ENCODE measurements around the gene CYB561D2. TPM values are rescaled to one million over a fixed set of nuclear protein-coding genes. Genes with fewer than 3 reads are reported as not detected.

CYB561D2 gene
- total and polyA plus RNA-seq, 9 of the 15 experiments (the other 6 are each of a cell fraction or from before 2014, with no cell fraction given): 4.2 to 16.6 (median 9.4) TPM

DNA sequence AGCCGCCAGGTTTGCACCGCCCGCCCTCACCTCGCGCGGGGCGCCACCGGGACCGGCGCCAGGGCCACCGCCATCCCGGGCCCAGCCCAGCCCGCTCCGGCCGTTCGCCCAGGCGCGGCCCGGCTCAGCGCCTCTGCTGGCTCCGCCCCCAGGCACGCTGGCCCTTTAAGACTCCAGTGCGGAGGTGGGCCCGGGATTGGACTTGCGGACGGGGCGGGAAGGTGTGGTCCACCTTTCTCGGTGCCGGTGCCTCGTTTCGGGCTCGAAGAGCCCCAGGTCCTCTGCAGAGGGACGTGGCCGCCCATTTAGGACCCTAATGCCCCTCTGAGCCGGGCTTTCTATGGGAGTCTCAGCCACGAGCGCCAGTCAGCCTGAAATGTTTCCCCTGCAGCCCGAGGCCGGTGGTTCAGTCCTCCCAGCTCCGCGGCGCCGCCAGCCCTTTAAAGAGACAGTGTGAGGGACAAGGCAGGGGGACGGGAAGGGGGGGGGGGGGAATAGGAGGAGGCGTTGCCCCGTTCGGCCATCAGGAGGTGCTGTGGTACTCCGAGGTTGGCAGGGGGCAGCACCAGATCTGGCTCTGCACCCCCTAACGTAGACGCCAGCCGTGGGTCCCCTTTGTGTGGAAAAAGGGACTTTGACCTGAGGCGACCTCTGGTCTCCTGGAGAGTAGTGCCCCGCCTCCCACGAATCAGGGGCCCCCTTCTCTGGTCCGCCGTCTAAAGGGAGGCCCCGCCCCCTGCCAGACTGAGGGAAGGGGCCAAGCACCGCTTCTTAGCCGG lies 29.1 kb upstream of the CYB561D2 start (continued):
- TF ChIP-seq ZMIZ1 (IDR thresholded peaks at IDR 0.05; ENCODE audit: low read depth in 2 of 2, low read length in 2 of 2) (0 out of 4 replicates have a peak, but pooled peaks of 1 of the 2 experiments have one; percentile 12), ZNF766 (CRISPR knock-in tag; conservative IDR thresholded peaks at IDR 0.05) (no peak), MXI1 (IDR thresholded peaks at IDR 0.05; ENCODE audit: low read depth, low read length) (0 out of 2 replicates have a peak, but pooled peaks have one; percentile 7), ZNF696 (CRISPR knock-in tag; conservative IDR thresholded peaks at IDR 0.05) (no peak), ATF3 (IDR thresholded peaks at IDR 0.05) (peak; percentile 37; the same call in 1 of the 2 replicates), ATF3 (CRISPR knock-in tag; conservative IDR thresholded peaks at IDR 0.05) (no peak), PHB2 (IDR thresholded peaks at IDR 0.05; ENCODE audit: low read depth) (no peak), ZNF143 (CRISPR knock-in tag; IDR thresholded peaks at IDR 0.05) (no peak), FIP1L1 (IDR thresholded peaks at IDR 0.05; ENCODE audit: low read depth, low read length, poor library complexity, severe bottlenecking) (peak; percentile 22), JUND (IDR thresholded peaks at IDR 0.05; ENCODE audit: borderline replicate concordance, low read depth, low read length) (peak; percentile 93), JUND (tag; IDR thresholded peaks at IDR 0.05; ENCODE audit: borderline replicate concordance, low read depth, low read length) (no peak), ATF1 (CRISPR knock-in tag; IDR thresholded peaks at IDR 0.05) (no peak), ATF1 (tag; IDR thresholded peaks at IDR 0.05) (0 out of 2 replicates have a peak, but pooled peaks have one; percentile 32), MEF2D (tag; conservative IDR thresholded peaks at IDR 0.05; ENCODE audit: low read depth) (no peak), HDAC2 (IDR thresholded peaks at IDR 0.05) (no peak)
- TF ChIP-seq, protein P1, sequence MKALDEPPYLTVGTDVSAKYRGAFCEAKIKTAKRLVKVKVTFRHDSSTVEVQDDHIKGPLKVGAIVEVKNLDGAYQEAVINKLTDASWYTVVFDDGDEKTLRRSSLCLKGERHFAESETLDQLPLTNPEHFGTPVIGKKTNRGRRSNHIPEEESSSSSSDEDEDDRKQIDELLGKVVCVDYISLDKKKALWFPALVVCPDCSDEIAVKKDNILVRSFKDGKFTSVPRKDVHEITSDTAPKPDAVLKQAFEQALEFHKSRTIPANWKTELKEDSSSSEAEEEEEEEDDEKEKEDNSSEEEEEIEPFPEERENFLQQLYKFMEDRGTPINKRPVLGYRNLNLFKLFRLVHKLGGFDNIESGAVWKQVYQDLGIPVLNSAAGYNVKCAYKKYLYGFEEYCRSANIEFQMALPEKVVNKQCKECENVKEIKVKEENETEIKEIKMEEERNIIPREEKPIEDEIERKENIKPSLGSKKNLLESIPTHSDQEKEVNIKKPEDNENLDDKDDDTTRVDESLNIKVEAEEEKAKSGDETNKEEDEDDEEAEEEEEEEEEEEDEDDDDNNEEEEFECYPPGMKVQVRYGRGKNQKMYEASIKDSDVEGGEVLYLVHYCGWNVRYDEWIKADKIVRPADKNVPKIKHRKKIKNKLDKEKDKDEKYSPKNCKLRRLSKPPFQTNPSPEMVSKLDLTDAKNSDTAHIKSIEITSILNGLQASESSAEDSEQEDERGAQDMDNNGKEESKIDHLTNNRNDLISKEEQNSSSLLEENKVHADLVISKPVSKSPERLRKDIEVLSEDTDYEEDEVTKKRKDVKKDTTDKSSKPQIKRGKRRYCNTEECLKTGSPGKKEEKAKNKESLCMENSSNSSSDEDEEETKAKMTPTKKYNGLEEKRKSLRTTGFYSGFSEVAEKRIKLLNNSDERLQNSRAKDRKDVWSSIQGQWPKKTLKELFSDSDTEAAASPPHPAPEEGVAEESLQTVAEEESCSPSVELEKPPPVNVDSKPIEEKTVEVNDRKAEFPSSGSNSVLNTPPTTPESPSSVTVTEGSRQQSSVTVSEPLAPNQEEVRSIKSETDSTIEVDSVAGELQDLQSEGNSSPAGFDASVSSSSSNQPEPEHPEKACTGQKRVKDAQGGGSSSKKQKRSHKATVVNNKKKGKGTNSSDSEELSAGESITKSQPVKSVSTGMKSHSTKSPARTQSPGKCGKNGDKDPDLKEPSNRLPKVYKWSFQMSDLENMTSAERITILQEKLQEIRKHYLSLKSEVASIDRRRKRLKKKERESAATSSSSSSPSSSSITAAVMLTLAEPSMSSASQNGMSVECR (CRISPR knock-in tag; IDR thresholded peaks at IDR 0.05): no peak; the same call in 1 of the 2 replicates
- TF ChIP-seq, protein P2, sequence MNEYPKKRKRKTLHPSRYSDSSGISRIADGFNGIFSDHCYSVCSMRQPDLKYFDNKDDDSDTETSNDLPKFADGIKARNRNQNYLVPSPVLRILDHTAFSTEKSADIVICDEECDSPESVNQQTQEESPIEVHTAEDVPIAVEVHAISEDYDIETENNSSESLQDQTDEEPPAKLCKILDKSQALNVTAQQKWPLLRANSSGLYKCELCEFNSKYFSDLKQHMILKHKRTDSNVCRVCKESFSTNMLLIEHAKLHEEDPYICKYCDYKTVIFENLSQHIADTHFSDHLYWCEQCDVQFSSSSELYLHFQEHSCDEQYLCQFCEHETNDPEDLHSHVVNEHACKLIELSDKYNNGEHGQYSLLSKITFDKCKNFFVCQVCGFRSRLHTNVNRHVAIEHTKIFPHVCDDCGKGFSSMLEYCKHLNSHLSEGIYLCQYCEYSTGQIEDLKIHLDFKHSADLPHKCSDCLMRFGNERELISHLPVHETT (CRISPR knock-in tag; conservative IDR thresholded peaks at IDR 0.05 in 1 of 2, IDR thresholded peaks at IDR 0.05 in 1 of 2): peak in 1 of 2 experiments; percentile 61; a peak in 1 of 4 replicates
